Lower leg skin (tissue), 4 donors: ENCODE measurements around the gene BBIP1. TPM values are rescaled to one million over a fixed set of nuclear protein-coding genes. Genes with fewer than 3 reads are reported as not detected.

Experiments used
- DNase-seq, 2 donors: peaks; one replicate each; pipeline ENCODE4 v3.0.0-alpha.2; 2019; ENCODE audit warnings: low spot score in 2 of 2
- H3K4me3 ChIP-seq: fragments of 200-600 bp; sonication (generic); 2 replicates; pipeline ENCODE4 v1.5.1; 2017; ENCODE audit warnings: mild to moderate bottlenecking, low read depth; ENCODE audit not compliant: poor library complexity, severe bottlenecking
- CTCF ChIP-seq, 3 donors: fragments of 450-650 bp; IDR thresholded peaks; one replicate each; pipeline ENCODE4 v1.5.1; 2016; ENCODE audit warnings: antibody characterized with exemption in 3 of 3, mild to moderate bottlenecking in 3 of 3, moderate library complexity in 2 of 3
- POLR2A ChIP-seq, 2 donors: fragments of 450-650 bp; IDR thresholded peaks; one replicate each; pipeline ENCODE4 v1.6.1; 2016 to 2017; ENCODE audit warnings: antibody characterized with exemption in 2 of 2, mild to moderate bottlenecking in 1 of 2, moderate library complexity in 1 of 2
- WGBS, 2 donors: methylation state at CpG; one replicate each; pipeline ENCODE4 v1.1.5; 2018; 5-methylcytosine and 5-hydroxymethylcytosine counted together
- intact Hi-C: fragments of 100-400 bp; cut with DNase I; formaldehyde crosslinking; loops from one replicate; pipeline ENCODE4 v1.15.0; 2023; ENCODE audit warnings: low total_unique reads
- total RNA-seq, 4 donors: library from RNA; depleted of rRNA; stranded (reverse); fragments of >200 nt; gene quantifications; one replicate each; pipeline ENCODE4 v1.1.0, GENCODE V29; 2016

Gene BBIP1
- total RNA-seq, 4 donors from 2014 or later: 6.0 to 10.3 (median 8.9) TPM

- no peak for DNase-seq
- H3K4me3 ChIP-seq: no peak overlapping the region
- 80% methylated on average over 3 of the region's 3 CpGs for WGBS, 2 donors
- TF ChIP-seq CTCF (IDR thresholded peaks at IDR 0.05): no peak
- TF ChIP-seq POLR2A (IDR thresholded peaks at IDR 0.05): no peak
- intact Hi-C loops: no loop called here
Observed at GRCh38 chr10:110912374-110912773, 6.6 kb downstream of the BBIP1 start.

- TF ChIP-seq CTCF (IDR thresholded peaks at IDR 0.05): no peak
- no peak for TF ChIP-seq POLR2A (IDR thresholded peaks at IDR 0.05)
- intact Hi-C loops: no loop called here
- no peak for DNase-seq
- WGBS, 2 donors: 85 to 86% methylated on average over 4 of the region's 4 CpGs
- no peak overlapping the region for H3K4me3 ChIP-seq
Observed at GRCh38 chr10:110910138-110910537, 8.8 kb downstream of the BBIP1 start.

- intact Hi-C loops: no loop called here
- no peak overlapping the region for H3K4me3 ChIP-seq
- TF ChIP-seq POLR2A (IDR thresholded peaks at IDR 0.05) (no peak), CTCF (IDR thresholded peaks at IDR 0.05) (no peak)
- DNase-seq: no peak
- WGBS, 2 donors: 73 to 81% methylated on average over 3 of the region's 3 CpGs
Observed at GRCh38 chr10:110903280-110904278, 15.4 kb downstream of the BBIP1 start.

- no peak overlapping the region for H3K4me3 ChIP-seq
- 60 to 73% methylated on average over 7 of the region's 7 CpGs for WGBS, 2 donors
- intact Hi-C loops: no loop called here
- TF ChIP-seq CTCF (IDR thresholded peaks at IDR 0.05): no peak
- TF ChIP-seq POLR2A (IDR thresholded peaks at IDR 0.05): no peak
- DNase-seq: peak in 1 of 2 donors; percentile 34
Observed at GRCh38 chr10:110901954-110902819, 16.8 kb downstream of the BBIP1 start.

GRCh38 chr10:110900983-110901382, 18.0 kb downstream of the BBIP1 start:
- intact Hi-C loops: no loop called here
- H3K4me3 ChIP-seq: no peak overlapping the region
- TF ChIP-seq CTCF (IDR thresholded peaks at IDR 0.05) (no peak), POLR2A (IDR thresholded peaks at IDR 0.05) (no peak)
- 80 to 91% methylated on average over 2 of the region's 2 CpGs for WGBS, 2 donors
- no peak for DNase-seq
